SK-N-SH (cell line): Measurements from ENCODE around the gene TMEM117. TPM values are rescaled to one million over a fixed set of nuclear protein-coding genes. Genes with fewer than 3 reads are reported as not detected.

Source experiments
- CTCF ChIA-PET: fragments of 300-600, 350-600 bp; formaldehyde crosslinking; extraction: SDS; loops from one replicate; lab custom pipeline; 2021; lab: Yijun Ruan, JAX
- POLR2A ChIA-PET: fragments of 350-600 bp; sonication (Branson Sonifier 250); formaldehyde crosslinking; extraction: SDS; loops from one replicate; lab custom pipeline; 2020; ENCODE audit warnings: antibody characterized with exemption, inconsistent platforms; lab: Yijun Ruan, JAX
- DNase-seq: peaks from one replicate; pipeline ENCODE4 v3.0.0; 2012
- H2AFZ ChIP-seq: fragments of 200-600 bp; sonication (generic); 2 replicates; pipeline ENCODE4 v1.8.1; 2016; ENCODE audit warnings: antibody characterized with exemption, mild to moderate bottlenecking, low read depth
- H3F3A ChIP-seq: fragments of 200-600 bp; sonication (generic); replicated peaks from 2 replicates; pipeline ENCODE3; 2016; ENCODE audit warnings: antibody characterized with exemption, mild to moderate bottlenecking; ENCODE audit not compliant: insufficient read depth
- H3K27ac ChIP-seq, 2 experiments: fragments of 200-500 bp in 1 of 2; fragments of 200-600 bp in 1 of 2; sonication (Bioruptor generic) in 1 of 2; sonication (generic), shearing (Covaris generic) in 1 of 2; 2 replicates each; pipeline versions ENCODE4 v1.5.1 to v1.6.1; 2014 to 2016; ENCODE audit warnings: low read depth in 2 of 2, inconsistent platforms in 1 of 2, low read length in 1 of 2, mild to moderate bottlenecking in 1 of 2, mixed read lengths in 1 of 2
- H3K27me3 ChIP-seq: fragments of 200-600 bp; sonication (generic), shearing (Covaris generic); 2 replicates; pipeline ENCODE4 v1.6.1; 2016; ENCODE audit warnings: mixed run types; ENCODE audit not compliant: insufficient read depth
- H3K36me3 ChIP-seq, 2 experiments: fragments of 200-500 bp in 1 of 2; fragments of 200-600 bp in 1 of 2; sonication (Bioruptor generic) in 1 of 2; sonication (generic) in 1 of 2; replicated peaks in 1 of 2; 2 replicates each; pipeline versions ENCODE3 to v1.5.1; 2014 to 2016; ENCODE audit warnings: low read length in 1 of 2, mild to moderate bottlenecking in 1 of 2; ENCODE audit not compliant: insufficient read depth in 2 of 2, control insufficient read depth in 1 of 2
- H3K4me1 ChIP-seq, 2 experiments: fragments of 200-500 bp in 1 of 2; fragments of 200-600 bp in 1 of 2; sonication (Bioruptor generic) in 1 of 2; sonication (generic), shearing (Covaris generic) in 1 of 2; 2 replicates each; pipeline versions ENCODE4 v1.5.1 to v1.6.1; 2014 to 2016; ENCODE audit warnings: low read depth in 1 of 2, low read length in 1 of 2, mixed run types in 1 of 2; ENCODE audit not compliant: insufficient read depth in 2 of 2, control insufficient read depth in 1 of 2
- H3K4me2 ChIP-seq: fragments of 200-600 bp; sonication (generic), shearing (Covaris generic); 2 replicates; pipeline ENCODE4 v1.6.1; 2017; ENCODE audit warnings: mixed run types
- H3K4me3 ChIP-seq, 2 experiments: fragments of 200-500 bp in 1 of 2; fragments of 200-600 bp in 1 of 2; sonication (Bioruptor generic) in 1 of 2; sonication (generic), shearing (Covaris generic) in 1 of 2; 2 replicates each; pipeline versions ENCODE4 v1.5.1 to v1.8.1; 2014 to 2016; ENCODE audit warnings: low read depth in 2 of 2, inconsistent platforms in 1 of 2, low read length in 1 of 2, mild to moderate bottlenecking in 1 of 2, mixed read lengths in 1 of 2, moderate library complexity in 1 of 2
- H3K79me2 ChIP-seq: fragments of 200-600 bp; sonication (generic); 2 replicates; pipeline ENCODE4 v1.8.1; 2017; ENCODE audit warnings: mild to moderate bottlenecking; ENCODE audit not compliant: insufficient read depth
- H3K9ac ChIP-seq: fragments of 200-600 bp; sonication (generic); 2 replicates; pipeline ENCODE4 v1.6.1; 2017; ENCODE audit warnings: mixed run types
- H3K9me2 ChIP-seq: fragments of 200-600 bp; sonication (generic); 2 replicates; pipeline ENCODE4 v1.6.1; 2017; ENCODE audit warnings: mixed run types
- H3K9me3 ChIP-seq: fragments of 200-600 bp; sonication (generic); 2 replicates; pipeline ENCODE4 v1.6.1; 2017; ENCODE audit warnings: mixed run types, mild to moderate bottlenecking, moderate library complexity
- H4K20me1 ChIP-seq: fragments of 200-600 bp; sonication (generic); 2 replicates; pipeline ENCODE4 v1.6.1; 2017; ENCODE audit warnings: mild to moderate bottlenecking, mixed run types; ENCODE audit not compliant: insufficient read depth
- CTCF ChIP-seq: fragments of 200-600 bp; sonication (generic); IDR thresholded peaks from 2 replicates; pipeline ENCODE4 v1.6.1; 2017; ENCODE audit warnings: antibody characterized with exemption, mild to moderate bottlenecking, moderate library complexity
- ELF1 ChIP-seq: IDR thresholded peaks from 2 replicates; pipeline ENCODE4 v1.4.0; 2012
- EP300 ChIP-seq, 2 experiments: IDR thresholded peaks; 2 replicates each; pipeline versions ENCODE4 v1.4.0 to v1.6.1; 2012; ENCODE audit warnings: borderline replicate concordance in 1 of 2, low read depth in 1 of 2, low read length in 1 of 2
- EZH2phosphoT487 ChIP-seq: fragments of 200-600 bp; sonication (generic); IDR thresholded peaks from 2 replicates; pipeline ENCODE4 v1.6.1; 2017; ENCODE audit warnings: low read depth, mixed run types, mild to moderate bottlenecking, antibody characterized with exemption, moderate library complexity, borderline replicate concordance
- FOSL2 ChIP-seq: IDR thresholded peaks from 2 replicates; pipeline ENCODE4 v1.4.0; 2012; ENCODE audit warnings: low read depth, mild to moderate bottlenecking, moderate library complexity, borderline replicate concordance
- FOXJ3 ChIP-seq: sonication (generic); formaldehyde crosslinking; IDR thresholded peaks from 2 replicates; pipeline ENCODE4 v1.5.1; 2020; ENCODE audit warnings: mild to moderate bottlenecking, missing genetic modification reagents
- GABPA ChIP-seq: IDR thresholded peaks from 2 replicates; pipeline ENCODE4 v1.4.0; 2012; ENCODE audit warnings: low read depth, mild to moderate bottlenecking
- GATA2 ChIP-seq: sonication (generic); formaldehyde crosslinking; IDR thresholded peaks from 2 replicates; pipeline ENCODE4 v1.5.0; 2020; ENCODE audit warnings: mild to moderate bottlenecking, missing genetic modification reagents
- JUND ChIP-seq: IDR thresholded peaks from 2 replicates; pipeline ENCODE4 v1.4.0; 2012
- MEF2A ChIP-seq: IDR thresholded peaks from 2 replicates; pipeline ENCODE4 v1.4.0; 2012; ENCODE audit warnings: low read depth, borderline replicate concordance
- MXI1 ChIP-seq: IDR thresholded peaks from 2 replicates; pipeline ENCODE4 v1.6.1; 2012; ENCODE audit warnings: mild to moderate bottlenecking, low read depth, low read length, improper control_type of control experiment
- NFIC ChIP-seq: IDR thresholded peaks from 2 replicates; pipeline ENCODE4 v1.4.0; 2012; ENCODE audit warnings: borderline replicate concordance
- PBX3 ChIP-seq: IDR thresholded peaks from 2 replicates; pipeline ENCODE4; 2012
- RCOR1 ChIP-seq: fragments of 150-350 bp; IDR thresholded peaks from 2 replicates; pipeline ENCODE4 v1.6.1; 2017; ENCODE audit warnings: antibody characterized with exemption, low read length
- SIN3A ChIP-seq: IDR thresholded peaks from 2 replicates; pipeline ENCODE4 v1.6.1; 2012; ENCODE audit warnings: low read depth, mild to moderate bottlenecking, low read length, moderate library complexity, borderline replicate concordance
- SMC3 ChIP-seq: IDR thresholded peaks from 2 replicates; pipeline ENCODE4 v1.6.1; 2012; ENCODE audit warnings: low read depth, low read length, improper control_type of control experiment
- TAF1 ChIP-seq: IDR thresholded peaks from 2 replicates; pipeline ENCODE4 v1.6.1; 2012; ENCODE audit warnings: low read depth, mild to moderate bottlenecking, low read length, moderate library complexity, borderline replicate concordance
- TCF12 ChIP-seq: IDR thresholded peaks from 2 replicates; pipeline ENCODE4 v1.4.0; 2012
- TEAD4 ChIP-seq: IDR thresholded peaks from 2 replicates; pipeline ENCODE4 v1.4.0; 2012; ENCODE audit warnings: mild to moderate bottlenecking, borderline replicate concordance; ENCODE audit not compliant: insufficient read depth
- WGBS: methylation state at CpG from one replicate; pipeline ENCODE4 v1.1.6; 2017; ENCODE audit warnings: low lambda C conversion rate; 5-methylcytosine and 5-hydroxymethylcytosine counted together
- polyA plus RNA-seq, 3 experiments: library from polyadenylated mRNA; depleted of rRNA; stranded (reverse); fragments of >200 nt; gene quantifications; 2 replicates each; pipeline ENCODE4 v1.2.3, GENCODE V29; 2012
- TF ChIP-seq, protein P1 (sequence below): fragments of 150-350 bp; IDR thresholded peaks from 2 replicates; pipeline ENCODE4 v1.6.1; 2016; ENCODE audit warnings: mild to moderate bottlenecking, low read depth, low read length
- TF ChIP-seq, protein P2 (sequence below): IDR thresholded peaks from 2 replicates; pipeline ENCODE4 v1.4.0; 2012; ENCODE audit warnings: low read depth, borderline replicate concordance

Gene TMEM117
- polyA plus RNA-seq, 1 of the 3 experiments (the other 2 are of a cell fraction): 0.81 TPM

- Histone ChIP-seq H3K9ac (no peak overlapping the region), H3K4me3 (no peak overlapping the region), H4K20me1 (no peaks in the 10 kb centered on the region), H3K4me2 (no peak overlapping the region), H3K4me1 (peaks cover 7 to 21% of the 10 kb centered on the region in 2 experiments; a peak in 2 of 4 replicates), H3K27ac (no peak overlapping the region), H3K9me3 (no peaks in the 10 kb centered on the region), H3K36me3 (no peaks in the 10 kb centered on the region), H3F3A (no peaks in the 10 kb centered on the region), H3K9me2 (no peaks in the 10 kb centered on the region), H2AFZ (no peak overlapping the region), H3K79me2 (no peaks in the 10 kb centered on the region), H3K27me3 (no peaks in the 10 kb centered on the region)
- DNase-seq: no peak
- CTCF ChIA-PET: no interaction called here
- POLR2A ChIA-PET: no interaction called here
- WGBS: 73% methylated on average over 1 of the region's 1 CpG
- TF ChIP-seq JUND: no peak
- no peak for TF ChIP-seq RCOR1
- no peak for TF ChIP-seq SMC3
- TF ChIP-seq NFIC: no peak
- no peak for TF ChIP-seq MEF2A
- TF ChIP-seq FOSL2: no peak
- TF ChIP-seq, all 33 proteins: peak for 0
These were observed 539.8 kb downstream of the TMEM117 start for GRCh38 chr12:44375694-44376093.

DNA sequence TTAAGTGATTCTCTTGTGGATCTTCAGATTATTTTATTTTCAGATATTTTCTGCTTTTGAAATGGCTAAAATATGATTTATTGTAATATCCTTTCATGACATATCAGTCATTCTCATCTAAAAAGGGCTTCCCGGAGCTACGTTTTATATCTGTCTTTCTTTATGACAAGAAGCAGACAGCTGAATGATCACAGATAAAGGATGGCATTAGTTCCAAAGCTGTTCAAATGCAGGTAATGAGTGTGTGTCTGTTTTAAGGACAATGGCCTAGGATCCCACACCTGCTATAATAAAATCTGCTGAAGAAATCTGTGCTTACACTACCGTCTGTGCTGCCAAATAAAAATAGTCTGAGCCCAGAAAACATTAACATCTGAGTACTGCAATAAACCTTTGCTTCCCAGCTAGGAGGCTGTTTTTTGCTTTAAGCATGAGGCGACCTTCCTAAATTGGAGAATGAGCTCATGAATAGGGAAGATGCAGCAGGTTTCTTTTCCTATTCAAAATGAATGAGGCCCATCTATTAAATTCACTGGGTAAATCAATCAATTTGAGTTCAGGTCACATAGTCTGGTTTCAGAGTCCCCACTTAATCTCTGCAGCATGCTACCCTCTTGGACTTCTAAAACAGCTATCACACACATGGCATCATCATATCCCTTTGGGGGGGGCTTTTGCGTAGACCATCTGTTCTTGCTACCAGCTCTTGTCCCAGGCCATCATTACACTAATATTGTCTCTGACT lies 541.7 kb downstream of the TMEM117 start:
- H2AFZ ChIP-seq: no peak overlapping the region
- no peaks in the 10 kb centered on the region for H3K9me3 ChIP-seq
- H3K27ac ChIP-seq: peak overlapping the region in 1 of 2 experiments; percentile 74; a peak in 2 of 4 replicates
- no peaks in the 10 kb centered on the region for H3K9me2 ChIP-seq
- H3F3A ChIP-seq: no peaks in the 10 kb centered on the region
- peaks cover 2 to 17% of the 10 kb centered on the region in 2 experiments; a peak in 2 of 4 replicates for H3K4me1 ChIP-seq
- H3K9ac ChIP-seq: no peak overlapping the region
- ChIA-PET CTCF (interaction anchor here (0.9 to 1.6 kb wide), 4 partner anchors 60 to 497 kb away, joined by 3 to 9 read pairs (median 4); no protein-coding TSS in a partner anchor), POLR2A (interaction anchor here (1.1 kb wide), 1 partner anchor 12 kb away, joined by 3 read pairs; no protein-coding TSS in a partner anchor)
- H3K27me3 ChIP-seq: no peaks in the 10 kb centered on the region
- no peaks in the 10 kb centered on the region for H3K79me2 ChIP-seq
- no peaks in the 10 kb centered on the region for H3K36me3 ChIP-seq
- H3K4me2 ChIP-seq: no peak overlapping the region
- 44% methylated on average over 5 of the region's 5 CpGs for WGBS
- H4K20me1 ChIP-seq: no peaks in the 10 kb centered on the region
- no peak overlapping the region for H3K4me3 ChIP-seq
- DNase-seq: no peak
- TF ChIP-seq, protein P1, sequence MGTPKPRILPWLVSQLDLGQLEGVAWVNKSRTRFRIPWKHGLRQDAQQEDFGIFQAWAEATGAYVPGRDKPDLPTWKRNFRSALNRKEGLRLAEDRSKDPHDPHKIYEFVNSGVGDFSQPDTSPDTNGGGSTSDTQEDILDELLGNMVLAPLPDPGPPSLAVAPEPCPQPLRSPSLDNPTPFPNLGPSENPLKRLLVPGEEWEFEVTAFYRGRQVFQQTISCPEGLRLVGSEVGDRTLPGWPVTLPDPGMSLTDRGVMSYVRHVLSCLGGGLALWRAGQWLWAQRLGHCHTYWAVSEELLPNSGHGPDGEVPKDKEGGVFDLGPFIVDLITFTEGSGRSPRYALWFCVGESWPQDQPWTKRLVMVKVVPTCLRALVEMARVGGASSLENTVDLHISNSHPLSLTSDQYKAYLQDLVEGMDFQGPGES: no peak
- TF ChIP-seq CTCF (no peak), TCF12 (peak; percentile 38; the same call in 1 of the 2 replicates), RCOR1 (peak; percentile 65; the same call in 1 of the 2 replicates), EZH2phosphoT487 (no peak), MXI1 (no peak), GATA2 (CRISPR knock-in tag) (peak; percentile 95), ELF1 (no peak), PBX3 (no peak), FOXJ3 (CRISPR knock-in tag) (peak; percentile 40; the same call in 1 of the 2 replicates), MEF2A (no peak), SIN3A (no peak), GABPA (no peak), TAF1 (no peak), EP300 (IDR thresholded peaks at IDR 0.05; ENCODE audit: borderline replicate concordance in 1 of 2, low read depth in 1 of 2, low read length in 1 of 2) (peak in 1 of 2 experiments; percentile 90; a peak in 2 of 4 replicates), TEAD4 (no peak)
- TF ChIP-seq, protein P2, sequence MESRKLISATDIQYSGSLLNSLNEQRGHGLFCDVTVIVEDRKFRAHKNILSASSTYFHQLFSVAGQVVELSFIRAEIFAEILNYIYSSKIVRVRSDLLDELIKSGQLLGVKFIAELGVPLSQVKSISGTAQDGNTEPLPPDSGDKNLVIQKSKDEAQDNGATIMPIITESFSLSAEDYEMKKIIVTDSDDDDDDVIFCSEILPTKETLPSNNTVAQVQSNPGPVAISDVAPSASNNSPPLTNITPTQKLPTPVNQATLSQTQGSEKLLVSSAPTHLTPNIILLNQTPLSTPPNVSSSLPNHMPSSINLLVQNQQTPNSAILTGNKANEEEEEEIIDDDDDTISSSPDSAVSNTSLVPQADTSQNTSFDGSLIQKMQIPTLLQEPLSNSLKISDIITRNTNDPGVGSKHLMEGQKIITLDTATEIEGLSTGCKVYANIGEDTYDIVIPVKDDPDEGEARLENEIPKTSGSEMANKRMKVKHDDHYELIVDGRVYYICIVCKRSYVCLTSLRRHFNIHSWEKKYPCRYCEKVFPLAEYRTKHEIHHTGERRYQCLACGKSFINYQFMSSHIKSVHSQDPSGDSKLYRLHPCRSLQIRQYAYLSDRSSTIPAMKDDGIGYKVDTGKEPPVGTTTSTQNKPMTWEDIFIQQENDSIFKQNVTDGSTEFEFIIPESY: no peak
